ENCODE results near the gene PGM1.

GRCh38 chr1:63593303-63593885 lies at the start of gene PGM1:
- no peak for TF ChIP-seq CTCF (IDR thresholded peaks at IDR 0.05)
- peak; percentile 24 for TF ChIP-seq POLR2A (IDR thresholded peaks at IDR 0.05; ENCODE audit: low read depth)
- peak; percentile 31 to 53 for TF ChIP-seq POLR2AphosphoS5 (IDR thresholded peaks at IDR 0.05)
- no peak for TF ChIP-seq EP300 (IDR thresholded peaks at IDR 0.05)
